Upper lobe of right lung (tissue), 1 donor: ENCODE measurements around the gene OCSTAMP. TPM values are rescaled to one million over a fixed set of nuclear protein-coding genes. Genes with fewer than 3 reads are reported as not detected.

ENCODE experiments used
- ATAC-seq: fragments of 200-7000 bp; cut with Tn5 transposase; one replicate; pipeline ENCODE4 v1.9.1; 2020; ENCODE audit warnings: mild to moderate bottlenecking, moderate library complexity
- DNase-seq: peaks from one replicate; pipeline ENCODE4 v3.0.0-alpha.2; 2020
- H3K27ac ChIP-seq: fragments of 200-600 bp; one replicate; pipeline ENCODE4 v1.8.0; 2022
- H3K27me3 ChIP-seq: fragments of 200-600 bp; one replicate; pipeline ENCODE4 v1.8.0; 2022; ENCODE audit warnings: mild to moderate bottlenecking
- H3K36me3 ChIP-seq: fragments of 200-600 bp; one replicate; pipeline ENCODE4 v1.8.0; 2022
- H3K4me1 ChIP-seq: fragments of 200-600 bp; one replicate; pipeline ENCODE4 v1.8.0; 2022
- H3K4me3 ChIP-seq: fragments of 200-600 bp; one replicate; pipeline ENCODE4 v1.8.0; 2022; ENCODE audit warnings: mild to moderate bottlenecking
- H3K9me3 ChIP-seq: fragments of 200-600 bp; one replicate; pipeline ENCODE4 v1.8.0; 2022
- intact Hi-C: fragments of 100-400 bp; cut with DNase I; formaldehyde crosslinking; loops from one replicate; pipeline ENCODE4 v1.11.0; 2022
- total RNA-seq: library from RNA; stranded (reverse); fragmentation: NEBNext Ultra II Directional; extraction: Animal tissue kit (Norgen Biotek cat#: 25700); gene quantifications from one replicate; pipeline ENCODE4 v1.2.1, GENCODE V29; 2021
- TF ChIP-seq, protein P1 (sequence below): fragments of 200-600 bp; IDR thresholded peaks from one replicate; pipeline ENCODE4 v1.8.0; 2022; ENCODE audit warnings: antibody characterized with exemption
- donor health status: DM: no; HTN: yes; CAD: no; lungs with severe emphysema.

Gene OCSTAMP
- total RNA-seq, 1 donor from 2014 or later: 0.43 TPM

DNA sequence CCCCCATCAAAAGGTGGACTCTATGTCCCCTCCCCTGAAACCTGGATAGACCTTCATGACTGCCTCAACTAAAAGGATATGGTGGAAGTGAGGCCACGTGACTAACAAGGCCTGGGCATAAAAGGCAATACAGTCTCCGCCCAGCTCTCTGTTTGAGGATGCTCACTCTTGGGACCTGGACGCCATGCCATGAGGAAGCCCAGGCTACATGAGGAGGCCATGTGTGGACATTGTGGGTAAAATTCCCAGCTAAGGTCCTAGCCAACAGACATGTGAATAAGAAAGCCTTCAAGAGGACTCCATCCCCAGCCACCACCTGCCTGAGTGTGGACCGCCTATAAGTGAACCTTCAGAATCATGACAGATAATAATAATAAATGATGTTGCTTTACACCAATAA lies 29.9 kb downstream of the OCSTAMP start:
- ATAC-seq (no peak), DNase-seq (no peak)
- Histone ChIP-seq H3K4me3 (no peak overlapping the region), H3K9me3 (no peaks in the 10 kb centered on the region), H3K27ac (no peak overlapping the region), H3K36me3 (no peaks in the 10 kb centered on the region), H3K4me1 (no peaks in the 10 kb centered on the region), H3K27me3 (peaks cover 27% of the 10 kb centered on the region)
- intact Hi-C loops: no loop called here
- TF ChIP-seq, protein P1, sequence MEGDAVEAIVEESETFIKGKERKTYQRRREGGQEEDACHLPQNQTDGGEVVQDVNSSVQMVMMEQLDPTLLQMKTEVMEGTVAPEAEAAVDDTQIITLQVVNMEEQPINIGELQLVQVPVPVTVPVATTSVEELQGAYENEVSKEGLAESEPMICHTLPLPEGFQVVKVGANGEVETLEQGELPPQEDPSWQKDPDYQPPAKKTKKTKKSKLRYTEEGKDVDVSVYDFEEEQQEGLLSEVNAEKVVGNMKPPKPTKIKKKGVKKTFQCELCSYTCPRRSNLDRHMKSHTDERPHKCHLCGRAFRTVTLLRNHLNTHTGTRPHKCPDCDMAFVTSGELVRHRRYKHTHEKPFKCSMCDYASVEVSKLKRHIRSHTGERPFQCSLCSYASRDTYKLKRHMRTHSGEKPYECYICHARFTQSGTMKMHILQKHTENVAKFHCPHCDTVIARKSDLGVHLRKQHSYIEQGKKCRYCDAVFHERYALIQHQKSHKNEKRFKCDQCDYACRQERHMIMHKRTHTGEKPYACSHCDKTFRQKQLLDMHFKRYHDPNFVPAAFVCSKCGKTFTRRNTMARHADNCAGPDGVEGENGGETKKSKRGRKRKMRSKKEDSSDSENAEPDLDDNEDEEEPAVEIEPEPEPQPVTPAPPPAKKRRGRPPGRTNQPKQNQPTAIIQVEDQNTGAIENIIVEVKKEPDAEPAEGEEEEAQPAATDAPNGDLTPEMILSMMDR: no peak

DNA sequence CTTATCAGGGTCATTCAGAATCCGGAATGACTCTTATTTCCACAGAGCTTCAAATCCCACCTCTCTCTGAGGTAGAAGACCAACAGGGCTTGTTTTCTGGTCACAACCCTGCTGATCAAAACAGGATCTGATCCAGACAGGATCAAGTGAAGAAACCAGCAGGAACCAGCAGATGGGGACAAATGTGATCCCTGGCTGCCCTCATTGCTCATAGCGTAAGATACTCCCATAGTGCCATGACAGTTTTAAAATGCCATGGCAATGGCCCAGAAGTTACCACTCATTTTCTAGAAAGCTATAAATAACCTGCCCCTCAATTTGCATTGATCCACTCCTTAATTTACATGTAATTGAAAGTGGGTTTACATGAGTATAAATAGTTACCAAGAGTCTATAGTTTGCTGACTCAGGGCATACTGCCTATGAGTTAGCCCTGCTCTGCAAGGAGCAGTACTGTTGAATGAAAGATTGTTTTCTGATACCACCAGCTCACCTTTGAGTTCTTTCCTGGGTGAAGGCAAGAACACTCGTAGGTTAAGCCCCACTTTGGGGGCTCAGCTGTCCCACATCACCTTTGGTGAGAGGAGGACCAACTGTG lies 30.9 kb downstream of the OCSTAMP start:
- Histone ChIP-seq H3K36me3 (no peaks in the 10 kb centered on the region), H3K9me3 (no peaks in the 10 kb centered on the region), H3K27me3 (peaks cover 31% of the 10 kb centered on the region), H3K27ac (no peak overlapping the region), H3K4me3 (no peak overlapping the region), H3K4me1 (no peaks in the 10 kb centered on the region)
- no peak for ATAC-seq
- TF ChIP-seq, protein P1: no peak
- DNase-seq: no peak
- intact Hi-C loops: no loop called here

DNA sequence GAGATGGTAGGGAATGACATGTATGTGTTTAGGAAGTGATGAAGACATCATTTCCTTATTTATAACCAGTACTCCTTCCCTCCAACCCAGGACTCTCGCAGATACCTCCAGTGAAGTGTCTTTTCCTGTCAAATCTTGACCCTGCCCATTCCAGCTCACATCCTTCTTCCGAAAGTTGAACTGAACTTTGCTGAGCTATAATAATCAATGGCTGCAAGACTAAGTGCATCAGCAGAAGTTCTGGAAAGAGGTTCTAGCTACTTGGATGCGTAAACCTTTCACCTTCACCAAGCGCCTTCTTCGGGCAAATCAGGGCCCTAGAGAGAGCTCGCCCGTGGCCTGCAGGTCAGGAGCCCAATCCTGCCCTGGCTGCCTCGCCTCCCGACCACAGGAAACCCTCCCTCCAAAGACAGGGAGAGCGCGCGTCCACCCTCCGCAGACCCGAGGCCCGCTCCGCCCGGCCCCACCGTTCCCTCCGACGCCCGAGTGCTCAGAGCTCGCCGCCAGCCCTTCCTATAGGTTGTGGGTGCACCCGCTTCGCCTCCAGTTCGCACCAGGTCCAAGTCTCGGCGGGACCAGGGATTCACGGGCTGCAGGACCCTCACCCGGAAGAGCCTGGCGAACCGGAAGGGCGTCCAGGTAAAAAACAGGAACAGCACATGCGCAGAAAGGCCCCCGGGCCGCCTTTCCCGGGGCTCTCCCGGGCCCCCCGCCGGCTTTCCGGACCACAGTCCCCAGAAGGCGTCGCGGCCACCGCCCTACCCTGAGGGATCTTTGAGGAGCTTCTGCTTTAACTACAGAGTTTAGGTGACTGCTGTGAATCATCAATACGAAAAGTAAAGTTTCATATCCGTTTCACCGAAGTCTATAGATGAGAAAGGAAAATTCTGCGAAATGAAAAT lies 37.3 kb downstream of the OCSTAMP start, which contains the start of gene ZNF334:
ZNF334 (minus strand) TSS at position 617 of the 902 bp plus-strand sequence. CDS start 1,457 bp downstream, outside the sequence.
- peaks cover 20% of the 10 kb centered on the region for H3K27me3 ChIP-seq
- no peak within 1 kb of the TSS for H3K27ac ChIP-seq
- intact Hi-C loops: no loop called here
- TF ChIP-seq, protein P1: no peak
- peak; percentile 96 for ATAC-seq
- no peaks in the 10 kb centered on the region for H3K9me3 ChIP-seq
- H3K4me3 ChIP-seq: peak within 1 kb of the TSS; percentile 65
- no peaks in the 10 kb centered on the region for H3K4me1 ChIP-seq
- DNase-seq: peak; percentile 87
- H3K36me3 ChIP-seq: no peaks in the 10 kb centered on the region

DNA sequence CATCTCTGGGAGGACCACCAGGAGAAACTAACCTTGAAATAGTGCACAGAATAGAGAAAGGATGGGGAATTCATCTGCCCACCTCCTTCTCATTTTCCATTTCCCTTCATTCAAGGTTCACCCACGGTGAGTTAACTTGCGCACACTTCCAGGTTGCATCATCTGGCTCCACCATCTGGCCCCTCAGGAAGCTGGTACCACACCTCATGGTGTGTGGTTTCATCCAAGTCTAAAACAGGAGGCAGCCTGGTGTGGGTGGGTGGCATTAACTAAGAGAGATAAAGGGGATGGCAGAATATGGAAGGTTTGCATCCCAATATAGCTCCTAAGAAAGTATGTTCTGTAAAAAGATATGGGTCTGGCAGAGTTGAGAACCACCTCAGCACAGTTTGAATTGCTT lies 40.9 kb downstream of the OCSTAMP start:
- Histone ChIP-seq H3K27me3 (peaks cover 2% of the 10 kb centered on the region), H3K36me3 (no peaks in the 10 kb centered on the region), H3K4me3 (no peak overlapping the region), H3K9me3 (no peaks in the 10 kb centered on the region), H3K4me1 (no peaks in the 10 kb centered on the region), H3K27ac (no peak overlapping the region)
- no peak for DNase-seq
- ATAC-seq: no peak
- TF ChIP-seq, protein P1: no peak
- intact Hi-C loops: no loop called here

DNA sequence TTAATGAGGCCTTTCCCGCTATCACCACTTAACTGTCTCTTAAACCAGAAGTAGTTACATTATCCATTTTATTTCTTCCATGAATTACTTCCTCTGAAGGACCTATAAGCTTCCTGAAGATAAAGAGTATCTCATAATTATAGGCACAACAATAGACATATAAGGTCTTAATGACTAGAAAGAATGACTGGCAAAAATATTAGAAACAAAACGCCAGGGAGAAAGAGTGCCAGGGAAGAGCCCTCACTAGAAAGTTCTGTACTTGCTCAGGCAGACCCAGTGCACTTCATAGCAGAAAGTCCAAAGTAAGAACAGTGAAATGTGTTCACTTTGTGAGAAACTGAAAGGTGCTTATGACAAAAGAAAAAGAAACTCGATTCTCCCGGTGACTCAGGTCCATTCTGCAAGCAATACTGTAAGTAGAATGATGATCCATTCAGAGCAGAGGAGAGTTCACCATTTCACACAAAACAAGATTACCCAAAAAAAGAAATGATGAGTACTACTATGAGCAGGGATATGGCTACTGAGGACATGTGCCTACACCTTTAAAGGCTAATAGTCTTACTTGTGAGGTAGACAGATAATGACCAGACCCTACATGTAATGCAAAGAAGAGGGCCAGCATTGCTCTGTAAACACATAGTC lies 42.6 kb downstream of the OCSTAMP start:
- intact Hi-C loops: no loop called here
- H3K27me3 ChIP-seq: no peaks in the 10 kb centered on the region
- no peaks in the 10 kb centered on the region for H3K9me3 ChIP-seq

More for the DNA sequence above, 42.6 kb downstream of the OCSTAMP start:
- Histone ChIP-seq H3K4me3 (no peak overlapping the region), H3K4me1 (no peaks in the 10 kb centered on the region), H3K27ac (no peak overlapping the region), H3K36me3 (no peaks in the 10 kb centered on the region)
- DNase-seq (no peak), ATAC-seq (no peak)
- TF ChIP-seq, protein P1: no peak
